NOMO-1 treated with DMSO at 0.1 percent for 48 hours (cell line): Measurements from ENCODE around the gene MLLT10.
"Not testable (repeated sequence)": the region's sequence is repeated elsewhere in the genome, so short reads cannot be mapped to it uniquely, and the experiment has no call there.

Source experiments
- DNase-seq: peaks from one replicate; lab custom pipeline; 2025; ENCODE audit not compliant: unreplicated experiment; lab: John Stamatoyannopoulos, UW

MLLT10 gene

DNA sequence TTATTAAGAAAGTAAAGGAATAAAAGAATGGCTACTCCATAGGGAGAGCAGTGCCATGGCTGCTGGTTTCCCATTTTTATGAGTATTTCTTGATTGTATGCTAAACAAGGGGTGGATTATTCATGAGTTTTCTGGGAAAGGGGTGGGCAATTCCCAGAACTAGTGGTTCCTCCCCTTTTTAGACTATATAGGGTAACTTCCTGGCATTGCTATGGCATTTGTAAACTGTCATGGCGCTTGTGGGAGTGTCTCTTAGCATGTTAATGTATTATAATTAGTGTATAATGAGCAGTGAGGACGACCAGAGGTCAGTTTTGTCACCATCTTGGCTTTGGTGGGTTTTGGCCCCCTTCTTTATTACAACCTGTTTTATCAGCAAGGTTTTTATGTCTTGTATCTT is 40.5 kb downstream of the MLLT10 start:
- DNase-seq = not testable (repeated sequence)

DNA sequence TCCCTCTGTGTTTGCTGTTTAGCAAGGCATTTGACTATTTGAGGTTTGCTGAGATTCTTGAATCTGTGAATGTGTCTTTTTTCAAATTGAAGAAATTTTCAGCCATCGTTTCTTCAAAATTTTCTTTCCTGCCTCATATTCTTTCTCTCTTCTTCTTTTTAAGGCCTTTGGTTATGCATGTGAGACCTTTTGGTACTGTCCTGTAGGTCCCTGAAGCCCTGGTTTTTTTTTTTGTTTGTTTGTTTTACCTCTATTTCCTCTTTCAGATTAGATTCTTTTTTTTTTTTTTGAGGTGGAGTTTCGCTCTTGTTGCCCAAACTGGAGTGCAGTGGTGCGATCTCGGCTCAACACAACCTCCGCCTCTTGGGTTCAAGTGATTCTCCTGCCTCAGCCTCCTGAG is 45.3 kb downstream of the MLLT10 start:
- DNase-seq = no peak

DNA sequence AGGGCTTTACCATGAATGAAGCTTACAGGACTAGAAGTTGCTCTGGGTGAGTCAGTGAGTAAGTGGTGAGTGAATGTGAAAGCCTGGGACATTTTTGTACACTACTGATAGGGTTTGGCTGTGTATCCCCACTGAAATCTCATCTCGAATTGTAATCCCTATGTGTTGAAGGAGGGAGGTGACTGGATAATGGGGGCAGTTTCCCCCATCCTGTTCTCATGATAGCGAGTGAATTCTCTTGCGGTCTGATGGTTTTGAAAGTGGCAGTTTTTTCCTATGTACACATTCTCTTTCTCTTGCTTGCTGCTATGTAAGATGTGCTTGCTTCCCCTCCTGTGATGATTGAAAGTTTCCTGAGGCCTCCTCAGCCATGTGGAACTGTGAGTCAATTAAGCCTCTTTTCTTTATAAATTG is 47.4 kb downstream of the MLLT10 start:
- DNase-seq = not testable (repeated sequence)

DNA sequence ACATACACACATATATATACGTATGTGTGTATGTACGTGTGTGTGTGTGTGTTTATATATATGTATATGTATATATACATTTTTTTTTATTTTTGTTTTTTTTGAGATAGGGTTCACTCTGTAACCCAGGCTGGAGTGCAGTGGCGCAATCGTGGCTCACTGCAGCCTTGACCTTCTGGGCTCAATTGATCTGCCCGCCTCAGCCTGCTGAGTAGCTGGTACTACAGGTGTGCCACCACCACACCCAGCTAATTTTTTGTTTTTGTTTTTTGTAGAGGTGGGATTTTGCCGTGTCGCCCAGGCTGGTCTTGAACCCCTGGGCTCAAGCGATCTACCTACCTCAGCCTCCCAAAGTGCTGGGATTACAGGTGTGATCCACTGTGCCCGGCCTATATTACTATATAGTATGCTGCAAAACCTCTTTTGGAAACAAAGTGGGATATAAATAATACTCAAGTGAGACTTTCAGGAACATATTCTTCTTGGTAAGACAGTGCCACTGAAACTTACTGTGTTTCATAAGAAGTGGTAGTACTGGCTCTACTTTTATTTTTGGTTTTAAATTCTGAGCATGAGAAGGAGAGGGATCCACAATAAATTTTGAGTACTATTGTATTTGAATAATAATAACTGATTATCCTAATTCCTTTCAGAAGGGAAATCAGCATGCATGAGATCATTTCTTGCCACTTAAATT is 51.0 kb downstream of the MLLT10 start:
- DNase-seq = no peak

DNA sequence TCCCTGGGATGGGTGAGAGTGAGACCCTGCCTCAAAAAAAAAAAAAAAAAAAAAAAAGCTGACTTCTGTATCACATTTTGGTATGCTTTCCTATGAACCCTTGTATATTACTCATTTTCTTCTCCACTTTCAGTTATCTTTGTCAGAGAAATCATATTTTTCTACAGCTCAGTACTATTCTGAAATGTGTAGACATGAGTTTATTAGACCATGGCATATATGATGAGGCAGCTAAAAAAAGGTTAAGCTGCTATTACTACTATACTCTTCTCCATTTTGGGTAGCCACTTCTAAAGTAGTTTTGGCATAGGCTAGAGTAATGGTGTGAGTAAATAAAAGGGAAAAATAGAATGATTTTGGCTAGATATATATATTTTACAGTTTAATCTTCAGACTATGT is 53.4 kb downstream of the MLLT10 start:
- no peak for DNase-seq

DNA sequence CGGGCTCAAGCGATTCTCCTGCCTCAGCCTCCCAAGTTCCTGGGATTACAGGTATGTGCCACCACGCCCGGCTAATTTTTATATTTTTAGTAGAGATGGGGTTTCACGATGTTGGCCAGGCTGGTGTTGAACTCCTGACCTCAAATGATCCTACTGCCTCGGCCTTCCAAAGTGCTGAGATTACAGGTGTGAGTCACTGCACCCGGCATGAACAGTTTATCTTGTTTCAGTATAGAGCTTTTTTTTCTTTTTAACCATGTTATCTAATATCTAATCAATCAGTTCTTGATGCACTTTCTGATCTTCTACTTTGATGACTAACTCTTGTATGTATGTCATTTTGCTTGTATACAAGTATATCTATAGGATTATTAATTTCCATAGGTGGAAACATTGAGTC is 54.1 kb downstream of the MLLT10 start:
- not testable (repeated sequence) for DNase-seq

DNA sequence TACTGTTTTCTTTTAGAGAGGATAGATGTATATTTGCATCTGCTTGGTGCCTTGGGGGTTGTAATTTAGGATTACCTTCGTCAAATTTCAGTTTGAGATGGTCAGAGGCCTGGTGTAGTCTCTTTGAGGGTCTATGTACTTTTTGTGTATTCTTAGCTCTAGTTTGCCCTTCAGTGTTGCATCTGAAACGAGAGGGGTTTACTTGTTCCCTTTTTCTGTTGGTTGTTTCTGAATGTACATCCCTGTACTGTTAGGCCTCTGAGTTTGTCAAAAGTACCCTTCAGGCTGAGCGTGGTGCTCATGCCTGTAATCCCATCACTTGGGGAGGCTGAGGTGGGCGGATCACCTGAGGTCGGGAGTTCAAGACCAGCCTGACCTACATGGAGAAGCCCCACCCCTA is 60.0 kb downstream of the MLLT10 start:
- no peak for DNase-seq

DNA sequence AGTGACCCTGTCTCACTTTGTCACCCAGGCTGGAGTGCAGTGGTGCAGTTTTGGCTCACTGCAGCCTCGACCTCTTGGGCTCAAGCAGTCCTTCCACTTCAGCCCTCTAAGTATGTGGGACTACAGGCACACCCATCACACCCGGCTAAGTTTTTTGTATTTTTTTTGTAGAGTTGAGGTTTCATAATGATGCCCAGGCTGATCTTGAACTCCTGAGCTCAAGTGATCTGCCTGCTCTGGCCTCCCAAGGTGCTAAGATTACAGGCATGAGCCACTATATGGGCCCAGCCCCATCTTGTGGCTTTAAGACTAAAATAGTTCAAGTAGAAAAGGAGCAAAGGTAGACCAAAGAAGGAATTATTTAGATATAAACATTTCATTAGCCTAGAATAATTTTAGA is 65.5 kb downstream of the MLLT10 start:
- DNase-seq = no peak

DNA sequence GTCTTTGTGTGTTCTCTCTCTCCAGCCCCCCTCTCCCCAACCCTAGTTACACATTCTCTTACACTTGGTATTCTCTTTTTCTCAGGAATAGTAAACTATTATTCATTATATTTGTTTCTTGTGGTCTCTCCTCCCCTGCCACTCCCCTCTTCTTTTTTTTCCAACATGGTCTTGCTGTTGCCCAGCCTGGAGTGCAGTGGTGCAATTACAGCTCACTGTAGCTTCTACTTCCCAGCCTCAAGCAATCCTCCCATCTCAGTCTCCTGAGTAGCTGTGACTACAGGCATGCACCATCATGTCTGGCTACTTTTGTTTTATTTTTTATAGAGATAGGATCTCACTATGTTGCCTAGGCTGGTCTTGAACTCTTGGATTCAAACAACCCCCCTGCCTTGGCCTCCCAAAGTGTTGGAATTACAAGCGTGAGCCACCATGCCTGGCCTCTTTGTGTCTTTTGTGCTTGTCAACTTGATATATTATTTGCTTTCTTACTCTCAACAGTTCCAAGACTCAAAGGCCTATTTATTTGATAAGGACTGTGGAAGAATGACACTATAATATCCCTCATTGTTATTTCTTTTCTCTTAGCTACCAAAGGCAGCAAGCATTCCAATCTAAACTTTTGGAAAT is 66.9 kb downstream of the MLLT10 start:
- DNase-seq = no peak

DNA sequence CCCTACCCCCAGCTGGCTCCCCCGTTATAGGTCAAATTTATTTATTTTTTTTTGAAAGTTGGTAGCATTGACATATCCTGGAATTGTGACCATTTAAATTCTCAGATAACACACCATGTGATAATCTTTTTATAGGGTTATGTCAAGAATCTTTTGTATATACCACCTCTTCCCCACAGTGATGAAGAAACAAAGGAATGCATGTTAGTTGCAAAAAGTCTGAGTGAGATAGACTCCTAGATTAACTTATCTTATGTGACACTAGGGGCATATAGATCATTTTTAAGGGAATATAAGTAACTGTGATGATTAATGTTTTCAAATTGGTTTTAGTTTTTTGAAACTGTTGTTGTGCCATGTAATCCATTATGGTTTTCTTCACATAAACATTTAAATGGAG is 68.3 kb downstream of the MLLT10 start:
- no peak for DNase-seq

DNA sequence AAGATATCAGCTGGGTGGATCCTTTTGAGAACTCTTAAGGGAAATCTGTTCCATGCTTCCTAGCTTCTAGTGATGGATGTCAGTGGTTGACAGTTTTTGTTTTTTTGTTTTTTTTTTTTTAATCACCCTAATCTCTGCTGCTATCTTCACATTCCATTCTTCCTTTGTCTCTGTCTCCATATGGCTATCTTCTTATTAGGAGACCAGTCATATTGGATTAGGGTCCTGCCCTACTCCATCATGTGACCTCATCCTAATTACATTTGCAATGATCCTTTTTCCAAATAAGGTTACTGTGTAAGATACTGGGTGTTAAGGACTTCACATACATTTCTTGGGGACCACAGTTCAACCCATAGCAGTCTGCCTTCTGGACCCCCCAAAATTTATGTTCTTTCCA is 69.7 kb downstream of the MLLT10 start:
- no peak for DNase-seq

DNA sequence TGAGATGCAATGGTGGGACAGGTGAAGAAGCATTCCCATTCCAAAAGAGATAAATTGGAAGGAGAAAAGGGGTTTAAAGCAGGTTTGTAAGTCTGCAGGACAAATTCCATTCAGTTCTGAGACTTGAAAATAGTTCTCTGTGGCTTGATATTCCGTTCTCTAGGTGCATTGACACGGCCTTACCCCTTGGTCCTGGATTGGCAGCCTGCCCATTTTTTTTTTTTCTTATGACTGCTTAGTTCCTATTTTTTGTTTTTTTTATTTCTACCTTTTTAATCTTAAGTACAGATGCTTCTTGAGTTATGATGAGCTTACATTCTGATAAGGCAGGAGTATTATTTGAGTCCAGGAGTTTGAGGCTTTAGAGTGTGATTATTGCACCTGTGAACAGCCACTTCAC is 70.6 kb downstream of the MLLT10 start:
- DNase-seq = no peak

DNA sequence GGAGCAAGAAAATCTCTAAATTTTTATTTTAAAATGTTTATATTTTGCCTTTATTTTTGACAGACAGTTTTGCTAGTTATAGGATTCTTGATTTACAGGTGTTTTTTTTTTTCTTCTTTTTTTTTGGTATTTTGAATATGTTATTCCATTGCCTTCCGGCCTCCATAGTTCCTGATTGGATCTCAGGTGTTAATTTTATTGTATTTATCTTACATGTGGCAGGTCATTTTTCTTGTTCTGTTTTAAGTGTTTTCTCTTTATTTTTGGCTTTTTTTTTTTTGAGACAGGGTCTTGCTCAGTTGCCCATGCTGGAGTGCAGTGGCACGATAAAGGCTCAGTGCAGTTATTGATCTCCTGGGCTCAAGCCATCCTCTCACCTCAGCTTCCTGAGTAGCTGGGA is 73.9 kb downstream of the MLLT10 start:
- no peak for DNase-seq

DNA sequence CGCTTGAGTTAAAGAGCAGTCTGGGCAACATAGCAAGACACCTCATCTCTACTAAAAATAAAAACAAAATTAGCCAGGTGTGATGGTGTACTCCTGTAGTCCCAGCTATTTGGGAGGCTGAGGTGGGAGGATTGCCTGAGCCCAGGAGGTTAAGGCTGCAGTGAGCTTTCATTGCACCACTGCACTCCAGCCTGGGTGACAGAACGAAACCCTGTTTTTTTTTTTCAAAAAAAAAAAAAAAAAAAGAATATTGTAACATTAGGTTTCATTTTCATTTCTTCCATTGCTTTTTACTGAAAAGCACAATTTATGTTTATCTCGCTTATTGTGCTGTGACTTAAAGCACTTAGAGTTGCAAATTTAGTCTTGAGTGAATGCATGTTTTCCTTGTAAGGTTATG is 80.0 kb downstream of the MLLT10 start:
- no peak for DNase-seq

DNA sequence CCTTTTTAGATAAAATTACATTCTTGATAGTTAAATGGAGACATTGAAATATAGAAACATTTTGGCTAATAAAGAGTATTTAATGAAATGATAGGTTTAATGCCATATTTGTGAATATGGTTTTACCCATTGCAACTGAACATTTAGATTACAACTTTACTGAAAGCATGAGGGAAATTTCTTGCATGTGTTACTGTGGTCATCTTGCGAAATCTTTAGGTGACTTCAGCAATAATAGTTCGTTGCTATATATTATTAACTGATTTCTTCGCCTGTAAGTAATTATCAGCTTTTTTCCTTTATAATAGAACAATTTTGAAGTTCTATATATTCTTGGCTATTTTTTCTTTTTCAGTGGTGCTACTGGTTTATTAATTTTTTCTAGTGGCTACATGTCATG is 83.2 kb downstream of the MLLT10 start:
- peak; percentile 42 for DNase-seq

DNA sequence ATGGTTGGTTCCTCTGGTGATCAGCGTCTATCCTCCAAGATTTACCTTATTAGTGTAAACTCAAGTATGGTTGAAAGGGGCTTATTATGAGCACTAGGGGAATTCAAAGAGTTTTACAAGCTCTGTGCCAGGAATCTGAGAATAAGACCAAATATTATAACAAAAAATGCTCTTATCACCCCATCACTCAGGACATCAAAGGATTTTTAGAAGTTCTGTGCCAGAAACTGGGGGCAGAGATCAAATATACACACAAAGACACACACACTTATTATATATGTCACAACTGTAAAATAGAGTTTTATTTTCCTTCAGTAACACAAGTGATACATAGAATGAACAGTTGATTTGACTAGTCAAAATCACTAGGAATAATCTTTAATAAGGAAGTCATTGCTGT is 89.3 kb downstream of the MLLT10 start:
- DNase-seq = no peak

DNA sequence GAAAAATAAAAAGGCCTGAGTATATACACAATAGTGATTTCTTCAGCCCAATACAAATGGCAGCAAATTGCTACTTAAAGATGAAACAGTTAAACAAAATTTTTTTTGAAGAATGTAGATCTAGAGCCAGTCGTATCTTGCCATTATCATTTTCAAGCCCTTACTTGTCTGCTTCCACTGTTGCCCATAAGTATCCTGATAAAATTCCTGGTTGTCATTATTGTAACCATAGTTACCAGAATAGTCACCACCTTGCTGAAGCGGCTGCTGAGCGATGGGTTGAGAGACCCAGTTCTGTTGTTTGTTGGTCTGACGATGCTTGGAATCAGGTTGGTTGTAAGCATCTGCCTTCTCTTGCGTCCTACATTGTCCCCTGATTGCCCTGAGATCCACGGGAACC is 90.4 kb downstream of the MLLT10 start:
- not testable (repeated sequence) for DNase-seq

DNA sequence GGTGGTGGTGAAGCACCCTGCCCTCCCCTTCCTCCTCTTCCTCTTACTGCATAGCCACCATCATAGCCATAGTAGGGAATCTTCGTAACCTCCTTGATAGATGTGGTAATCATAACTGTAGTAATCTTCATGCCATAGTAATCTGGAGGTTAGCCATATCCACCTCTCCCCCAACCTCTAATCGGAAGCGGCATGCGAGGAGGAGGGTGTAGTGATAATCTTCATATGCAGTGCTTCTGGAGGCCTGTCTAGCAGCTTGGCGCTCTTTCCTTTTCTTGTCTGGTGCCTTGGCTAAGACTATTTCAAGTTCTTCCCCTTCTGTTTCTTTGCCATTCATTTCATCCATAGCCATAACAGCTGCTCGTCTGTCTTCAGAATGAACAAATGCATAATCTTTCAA is 90.9 kb downstream of the MLLT10 start:
- DNase-seq = no peak

DNA sequence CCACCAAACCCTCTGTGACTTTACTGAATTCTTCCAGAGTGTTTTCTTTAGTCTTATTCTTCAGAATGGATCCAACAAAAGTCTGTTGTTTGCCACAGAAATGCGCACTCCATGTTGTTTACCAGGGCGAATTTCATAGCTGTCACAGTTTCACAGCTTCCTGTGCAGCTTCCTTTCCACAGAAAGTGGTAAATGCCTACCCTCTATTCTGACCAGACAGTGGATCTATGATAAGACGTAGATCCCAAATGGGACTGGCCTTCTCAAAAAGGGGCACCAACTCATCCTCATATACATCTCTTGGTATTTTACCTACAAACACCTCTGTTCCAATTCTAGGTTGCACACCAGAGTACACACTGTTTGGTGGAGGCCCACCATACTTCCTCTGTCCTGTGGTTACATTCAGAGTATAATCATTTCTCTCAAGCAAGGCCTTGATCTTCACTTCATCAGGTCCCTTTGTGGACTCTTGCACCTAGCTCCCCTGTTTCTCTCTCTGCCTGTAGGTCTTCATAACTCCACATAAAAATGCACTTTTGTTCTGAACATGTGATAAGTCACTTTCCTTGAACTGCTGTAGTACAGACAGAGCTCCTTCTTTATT is 91.7 kb downstream of the MLLT10 start:
- DNase-seq = no peak

DNA sequence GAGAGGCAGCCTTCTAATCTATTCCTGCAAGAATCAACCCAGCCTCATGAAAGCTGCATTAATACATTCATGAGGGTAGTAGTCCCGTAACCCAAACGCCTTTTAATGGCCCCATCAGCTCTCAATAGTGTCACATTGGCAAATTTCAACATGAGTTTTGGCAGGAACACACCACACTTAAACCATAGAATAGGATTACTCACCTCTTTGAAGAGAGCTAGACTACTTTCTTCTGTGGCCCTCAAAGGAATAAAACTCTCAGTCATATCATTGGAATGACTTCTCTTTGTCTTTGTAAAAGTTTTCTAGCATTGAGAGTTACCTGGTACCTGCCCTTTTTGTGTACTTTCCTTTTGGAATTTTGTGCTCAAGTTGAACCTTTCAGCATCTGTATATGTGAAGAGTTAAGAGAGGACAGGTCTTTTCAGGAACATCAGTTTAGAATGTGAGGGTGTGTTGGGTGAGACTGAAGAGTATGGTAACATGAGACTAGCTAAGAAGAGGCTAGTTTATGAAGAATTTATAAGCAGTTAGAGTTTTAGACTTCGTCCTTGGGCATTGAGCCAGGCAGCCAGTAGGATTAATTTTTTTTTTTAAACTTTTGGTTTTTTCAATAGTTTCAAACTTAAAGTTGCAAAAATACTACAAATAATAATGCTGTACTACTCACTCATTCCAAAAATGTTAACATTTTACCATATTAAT is 92.6 kb downstream of the MLLT10 start:
- DNase-seq = no peak

DNA sequence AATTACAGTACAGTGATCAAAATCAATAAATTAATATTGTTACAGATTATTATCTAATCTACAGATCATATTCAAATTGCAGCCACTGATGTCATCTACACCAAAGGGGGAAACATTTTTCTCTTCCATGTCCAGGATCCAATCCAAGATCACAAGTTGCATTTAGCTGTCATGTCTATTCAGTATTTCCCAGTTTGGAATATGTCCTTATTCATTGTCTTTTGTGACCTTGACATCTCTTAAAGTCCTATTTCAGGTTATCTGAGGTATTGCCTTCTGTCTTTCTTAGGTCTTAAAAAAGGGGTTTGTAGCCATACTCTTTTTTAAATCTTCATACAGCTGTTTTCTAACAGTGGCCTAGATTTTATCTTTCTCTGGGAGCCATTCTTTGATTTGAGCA is 93.3 kb downstream of the MLLT10 start:
- no peak for DNase-seq

DNA sequence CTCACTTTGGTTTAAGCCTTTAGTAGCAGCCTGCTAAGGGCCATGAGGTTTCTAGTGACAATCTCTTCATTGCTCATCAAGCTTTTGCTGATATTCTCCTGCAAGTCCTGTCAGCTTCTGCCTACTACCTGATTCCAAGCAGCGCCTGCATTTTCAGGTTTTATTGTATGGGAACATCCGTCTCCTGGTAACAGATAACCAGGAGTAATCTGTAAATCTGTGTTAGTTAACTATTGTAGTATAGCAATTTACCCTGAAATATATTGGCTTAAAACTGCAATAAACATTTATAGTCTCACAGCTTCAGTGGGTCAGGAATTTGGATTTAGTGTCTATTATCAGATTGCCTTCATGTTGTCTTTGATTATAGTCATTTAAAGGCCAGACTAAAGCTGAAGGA is 94.0 kb downstream of the MLLT10 start:
- DNase-seq = no peak
